Measurements from ENCODE around the gene PARD3. TPM values are rescaled to one million over a fixed set of nuclear protein-coding genes. Genes with fewer than 3 reads are reported as not detected.

PARD3 gene
- total RNA-seq, 1 donor from 2014 or later, result 1.7 TPM

DNA sequence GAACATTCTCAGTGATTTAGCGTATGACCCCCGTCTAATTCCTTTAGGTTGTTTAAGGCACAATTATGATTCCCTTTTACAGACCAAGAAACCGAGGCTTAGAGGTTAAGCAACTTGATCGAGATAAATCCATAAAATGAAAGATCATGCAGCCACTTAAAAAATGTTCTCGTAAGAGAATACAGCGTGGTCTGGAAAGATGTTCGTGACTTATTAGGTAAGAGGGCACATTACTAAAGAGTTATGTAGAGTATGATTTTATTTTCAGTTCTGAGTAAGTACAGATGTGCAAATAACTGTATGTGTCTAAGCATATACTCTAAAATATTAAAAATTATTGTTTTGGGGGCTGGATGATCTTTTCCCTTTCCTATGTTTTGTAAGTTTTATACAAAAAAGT is 575.1 kb downstream of the PARD3 start:
- H3K4me1 Mint-ChIP-seq (ENCODE audit: low read depth), result no peaks in the 10 kb centered on the region
- H3K27ac Mint-ChIP-seq, result no peak overlapping the region
- H3K36me3 Mint-ChIP-seq (ENCODE audit: low read depth), result no peaks in the 10 kb centered on the region
- no peak for DNase-seq (ENCODE audit: low spot score)
- intact Hi-C loops (cut with micrococcal nuclease), result no loop called here
- no peaks in the 10 kb centered on the region for H3K9me3 Mint-ChIP-seq
- H3K4me3 Mint-ChIP-seq, result no peak overlapping the region
- no peaks in the 10 kb centered on the region for H3K27me3 Mint-ChIP-seq (ENCODE audit: insufficient read depth)

- H3K4me3 Mint-ChIP-seq, result no peak overlapping the region
- H3K27me3 Mint-ChIP-seq (ENCODE audit: insufficient read depth), result no peaks in the 10 kb centered on the region
- no peaks in the 10 kb centered on the region for H3K36me3 Mint-ChIP-seq (ENCODE audit: low read depth)
- intact Hi-C loops (cut with micrococcal nuclease), result no loop called here
- no peaks in the 10 kb centered on the region for H3K4me1 Mint-ChIP-seq (ENCODE audit: low read depth)
- H3K9me3 Mint-ChIP-seq, result no peaks in the 10 kb centered on the region
- no peak overlapping the region for H3K27ac Mint-ChIP-seq
- no peak for DNase-seq (ENCODE audit: low spot score)
Measured at GRCh38 chr10:34237898-34238455, 577.1 kb downstream of the PARD3 start.

DNA sequence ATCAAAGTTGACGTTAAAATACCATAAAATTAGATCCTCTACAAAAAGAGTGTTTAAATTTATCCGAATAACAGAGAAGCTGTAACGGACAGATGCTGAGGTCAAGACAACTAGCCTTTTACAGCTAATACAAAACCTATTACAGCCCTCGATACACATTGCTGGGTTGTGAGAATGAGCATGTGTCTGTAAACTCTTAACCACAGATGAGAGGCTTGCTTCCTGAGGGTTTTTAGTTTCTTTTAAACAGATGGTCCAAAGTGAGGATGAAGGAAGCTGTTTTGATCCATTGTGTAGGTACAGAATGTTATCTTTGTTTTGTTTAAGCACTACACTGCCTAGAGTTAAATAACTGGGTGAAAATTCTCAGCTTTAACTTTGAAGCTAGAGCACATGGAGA is 578.2 kb downstream of the PARD3 start:
- intact Hi-C loops (cut with micrococcal nuclease), result no loop called here
- Mint-ChIP-seq H3K36me3 (ENCODE audit: low read depth) (no peaks in the 10 kb centered on the region), H3K4me1 (ENCODE audit: low read depth) (no peaks in the 10 kb centered on the region), H3K9me3 (no peaks in the 10 kb centered on the region), H3K27ac (no peak overlapping the region), H3K4me3 (no peak overlapping the region), H3K27me3 (ENCODE audit: insufficient read depth) (no peaks in the 10 kb centered on the region)
- DNase-seq (ENCODE audit: low spot score), result no peak

DNA sequence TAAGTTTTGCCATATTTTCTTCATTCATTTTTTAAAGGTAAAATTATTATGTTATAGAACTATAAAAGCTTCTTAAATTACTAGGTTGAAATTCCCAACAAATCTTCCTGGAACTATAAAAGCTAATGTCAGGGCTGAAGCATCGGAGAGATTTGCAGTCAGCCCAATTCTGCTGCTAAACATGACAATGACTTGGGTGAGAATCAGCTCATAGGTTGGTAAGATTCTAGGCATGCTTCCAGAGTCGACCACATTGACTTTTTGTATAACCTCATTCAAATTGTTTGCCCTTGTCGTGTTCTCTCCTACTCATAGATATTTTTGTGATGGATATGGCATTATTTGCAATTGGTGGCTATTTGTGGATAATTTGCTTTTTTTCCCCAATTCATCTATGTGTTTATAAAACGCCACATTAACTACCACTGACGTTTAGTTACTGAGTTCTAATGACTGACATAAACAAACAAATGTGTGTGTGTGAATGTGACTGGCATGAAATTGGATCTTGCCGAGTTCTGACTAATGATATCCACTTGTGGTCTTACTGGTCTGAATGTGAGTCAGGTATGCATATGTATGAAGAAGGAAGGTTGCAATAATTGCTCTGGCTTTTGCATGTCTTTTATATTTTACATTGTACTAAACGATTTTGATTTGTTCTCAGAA is 579.8 kb downstream of the PARD3 start:
- no peaks in the 10 kb centered on the region for H3K36me3 Mint-ChIP-seq (ENCODE audit: low read depth)
- no peak overlapping the region for H3K4me3 Mint-ChIP-seq
- intact Hi-C loops (cut with micrococcal nuclease), result no loop called here
- no peaks in the 10 kb centered on the region for H3K27me3 Mint-ChIP-seq (ENCODE audit: insufficient read depth)
- no peak for DNase-seq (ENCODE audit: low spot score)
- no peaks in the 10 kb centered on the region for H3K4me1 Mint-ChIP-seq (ENCODE audit: low read depth)
- no peaks in the 10 kb centered on the region for H3K9me3 Mint-ChIP-seq
- H3K27ac Mint-ChIP-seq, result no peak overlapping the region

- intact Hi-C loops (cut with micrococcal nuclease), result no loop called here
- H3K4me3 Mint-ChIP-seq, result no peak overlapping the region
- no peak for DNase-seq (ENCODE audit: low spot score)
- H3K9me3 Mint-ChIP-seq, result no peaks in the 10 kb centered on the region
- no peaks in the 10 kb centered on the region for H3K36me3 Mint-ChIP-seq (ENCODE audit: low read depth)
- H3K4me1 Mint-ChIP-seq (ENCODE audit: low read depth), result no peaks in the 10 kb centered on the region
- no peaks in the 10 kb centered on the region for H3K27me3 Mint-ChIP-seq (ENCODE audit: insufficient read depth)
- no peak overlapping the region for H3K27ac Mint-ChIP-seq
Measured at GRCh38 chr10:34232481-34232880, 582.6 kb downstream of the PARD3 start.

- Mint-ChIP-seq H3K27me3 (ENCODE audit: insufficient read depth) (no peaks in the 10 kb centered on the region), H3K36me3 (ENCODE audit: low read depth) (no peaks in the 10 kb centered on the region), H3K27ac (no peak overlapping the region), H3K4me1 (ENCODE audit: low read depth) (no peaks in the 10 kb centered on the region), H3K9me3 (no peaks in the 10 kb centered on the region), H3K4me3 (no peak overlapping the region)
- no peak for DNase-seq (ENCODE audit: low spot score)
- intact Hi-C loops (cut with micrococcal nuclease), result no loop called here
Measured at GRCh38 chr10:34231441-34232180, 583.5 kb downstream of the PARD3 start.

DNA sequence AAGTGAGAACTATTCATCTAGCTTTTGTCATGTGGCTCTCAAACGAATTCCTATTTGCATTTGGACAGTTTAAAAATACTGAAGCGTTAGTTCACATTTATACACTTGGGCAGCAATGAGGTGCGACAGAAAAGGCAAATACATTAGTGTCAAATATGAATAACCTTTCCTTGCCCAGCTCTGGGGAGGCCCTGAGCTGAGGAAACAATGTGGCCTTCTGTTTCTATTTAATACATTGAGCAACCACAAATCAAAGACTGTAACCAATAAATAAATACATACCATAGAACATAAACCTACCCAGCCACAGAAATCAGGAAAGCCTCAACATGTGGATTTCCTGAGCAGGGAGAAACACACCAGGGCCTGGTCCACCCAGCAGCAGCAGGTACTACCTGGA is 585.2 kb downstream of the PARD3 start:
- no peak overlapping the region for H3K4me3 Mint-ChIP-seq

GRCh38 chr10:34228066-34228465 is 587.0 kb downstream of the PARD3 start:
- Mint-ChIP-seq H3K4me3 (no peak overlapping the region), H3K27me3 (ENCODE audit: insufficient read depth) (no peaks in the 10 kb centered on the region), H3K36me3 (ENCODE audit: low read depth) (no peaks in the 10 kb centered on the region), H3K9me3 (no peaks in the 10 kb centered on the region), H3K4me1 (ENCODE audit: low read depth) (no peaks in the 10 kb centered on the region), H3K27ac (no peak overlapping the region)
- no peak for DNase-seq (ENCODE audit: low spot score)
- intact Hi-C loops (cut with micrococcal nuclease), result no loop called here

More for the DNA sequence above, 585.2 kb downstream of the PARD3 start:
- H3K27me3 Mint-ChIP-seq (ENCODE audit: insufficient read depth), result no peaks in the 10 kb centered on the region
- no peaks in the 10 kb centered on the region for H3K4me1 Mint-ChIP-seq (ENCODE audit: low read depth)
- intact Hi-C loops (cut with micrococcal nuclease), result no loop called here
- no peak overlapping the region for H3K27ac Mint-ChIP-seq
- H3K36me3 Mint-ChIP-seq (ENCODE audit: low read depth), result no peaks in the 10 kb centered on the region
- DNase-seq (ENCODE audit: low spot score), result no peak
- no peaks in the 10 kb centered on the region for H3K9me3 Mint-ChIP-seq

DNA sequence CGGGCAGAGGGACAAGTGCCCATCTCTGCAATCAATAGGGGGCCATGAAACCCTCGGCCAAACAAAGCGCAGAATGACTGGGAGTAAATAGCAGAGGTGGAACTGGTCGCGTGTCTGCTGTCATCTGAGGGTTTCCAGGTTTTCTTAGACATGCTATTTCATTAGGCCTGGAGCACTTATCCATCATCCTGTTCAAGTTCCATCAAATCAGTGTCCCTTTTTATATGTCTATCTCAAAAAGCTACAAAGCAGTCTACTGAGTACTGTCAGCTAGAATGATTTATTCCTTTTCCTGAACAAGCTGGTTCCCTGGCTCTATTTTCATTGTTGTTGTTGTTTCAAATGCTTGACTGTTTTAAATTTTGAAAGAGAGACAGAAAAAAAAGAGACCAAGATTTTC is 590.5 kb downstream of the PARD3 start:
- Mint-ChIP-seq H3K9me3 (no peaks in the 10 kb centered on the region), H3K27ac (no peak overlapping the region)

DNA sequence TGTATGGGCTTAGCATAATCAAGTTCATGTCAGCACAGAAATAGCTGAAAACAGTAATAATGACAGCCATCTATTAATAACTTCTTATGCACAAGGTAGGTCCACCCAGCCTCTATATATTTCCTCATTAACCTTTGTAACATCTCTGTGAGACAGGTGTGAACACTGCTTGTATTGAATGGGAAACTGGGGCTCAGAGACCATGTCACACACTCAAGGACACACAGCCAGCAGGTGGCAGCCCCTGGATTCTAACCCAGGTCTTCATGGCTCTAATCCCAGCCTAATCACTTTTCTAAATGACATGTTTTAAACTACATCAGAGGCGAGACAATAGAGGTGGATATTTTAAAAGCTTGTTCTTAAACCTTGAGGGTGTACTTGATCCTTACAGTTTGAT is 591.4 kb downstream of the PARD3 start:
- DNase-seq (ENCODE audit: low spot score), result no peak
- Mint-ChIP-seq H3K9me3 (no peaks in the 10 kb centered on the region), H3K4me1 (ENCODE audit: low read depth) (no peaks in the 10 kb centered on the region), H3K27ac (no peak overlapping the region), H3K27me3 (ENCODE audit: insufficient read depth) (peaks cover 2% of the 10 kb centered on the region), H3K36me3 (ENCODE audit: low read depth) (no peaks in the 10 kb centered on the region), H3K4me3 (no peak overlapping the region)
- intact Hi-C loops (cut with micrococcal nuclease), result no loop called here

More for the DNA sequence above, 590.5 kb downstream of the PARD3 start:
- no peaks in the 10 kb centered on the region for H3K36me3 Mint-ChIP-seq (ENCODE audit: low read depth)
- peaks cover 2% of the 10 kb centered on the region for H3K27me3 Mint-ChIP-seq (ENCODE audit: insufficient read depth)
- H3K4me1 Mint-ChIP-seq (ENCODE audit: low read depth), result no peaks in the 10 kb centered on the region
- no peak for DNase-seq (ENCODE audit: low spot score)
- H3K4me3 Mint-ChIP-seq, result no peak overlapping the region
- intact Hi-C loops (cut with micrococcal nuclease), result no loop called here

DNA sequence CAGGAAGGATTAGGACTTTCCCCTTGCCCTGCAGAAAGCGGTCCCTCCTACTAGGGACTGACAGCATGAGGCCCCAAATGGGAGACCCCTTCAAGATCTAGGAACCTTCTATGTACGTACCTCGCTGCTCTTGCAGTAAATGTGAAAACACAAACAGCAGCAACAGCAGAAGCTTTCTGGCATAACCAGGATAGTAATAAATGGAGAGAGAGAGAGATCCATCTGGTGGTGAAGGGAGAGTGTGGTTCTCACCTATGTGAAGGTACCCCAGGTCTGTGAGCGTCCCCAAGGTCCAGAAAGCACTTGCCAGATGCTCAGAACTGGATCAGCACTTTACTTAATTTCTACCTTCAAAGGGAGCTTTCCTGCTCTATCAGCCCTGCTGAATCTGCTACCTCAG is 592.7 kb downstream of the PARD3 start:
- Mint-ChIP-seq H3K27ac (no peak overlapping the region), H3K9me3 (no peaks in the 10 kb centered on the region), H3K36me3 (ENCODE audit: low read depth) (no peaks in the 10 kb centered on the region), H3K4me3 (no peak overlapping the region), H3K27me3 (ENCODE audit: insufficient read depth) (peaks cover 2% of the 10 kb centered on the region), H3K4me1 (ENCODE audit: low read depth) (no peaks in the 10 kb centered on the region)
- DNase-seq (ENCODE audit: low spot score), result no peak
- intact Hi-C loops (cut with micrococcal nuclease), result no loop called here

DNA sequence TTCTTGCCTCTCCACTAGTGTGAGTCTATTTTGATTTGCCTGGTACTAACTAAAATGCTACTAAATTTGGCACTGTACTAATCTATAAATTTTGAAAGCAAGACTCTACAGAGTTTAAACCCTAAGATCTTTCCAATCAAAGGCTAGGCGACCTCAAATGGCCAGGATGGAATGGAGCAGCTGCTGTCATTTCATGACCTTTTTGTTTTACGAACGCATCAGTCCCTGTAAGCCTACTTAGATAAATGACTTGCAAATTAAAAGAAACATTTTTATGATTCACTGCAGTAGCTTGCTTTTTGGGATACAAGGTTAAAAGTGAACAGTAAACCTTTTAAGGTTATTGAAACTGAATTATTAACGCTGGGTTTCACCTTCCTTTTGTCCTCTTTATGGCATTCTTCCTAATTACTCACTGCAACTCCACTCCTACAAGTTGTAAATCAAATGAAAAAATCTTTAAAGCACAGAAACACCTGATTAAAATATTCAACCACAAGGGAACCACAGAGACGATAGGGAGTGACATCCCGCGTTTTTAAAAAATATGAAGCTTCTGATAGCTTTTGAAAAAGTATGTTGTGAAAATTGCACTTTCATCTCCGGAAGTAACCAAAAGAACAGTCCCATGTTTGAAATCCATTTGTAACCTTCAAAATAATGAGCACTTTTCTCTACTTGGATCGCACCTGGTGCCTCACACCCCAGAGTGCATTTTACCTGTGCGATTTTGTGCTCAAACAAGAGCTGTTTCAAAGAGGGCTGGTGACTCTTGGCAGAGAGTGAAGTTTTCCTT is 595.1 kb downstream of the PARD3 start:
- Mint-ChIP-seq H3K27ac (no peak overlapping the region), H3K36me3 (ENCODE audit: low read depth) (no peaks in the 10 kb centered on the region), H3K27me3 (ENCODE audit: insufficient read depth) (peaks cover 2% of the 10 kb centered on the region), H3K4me3 (no peak overlapping the region), H3K9me3 (no peaks in the 10 kb centered on the region), H3K4me1 (ENCODE audit: low read depth) (no peaks in the 10 kb centered on the region)
- intact Hi-C loops (cut with micrococcal nuclease), result no loop called here
- no peak for DNase-seq (ENCODE audit: low spot score)

DNA sequence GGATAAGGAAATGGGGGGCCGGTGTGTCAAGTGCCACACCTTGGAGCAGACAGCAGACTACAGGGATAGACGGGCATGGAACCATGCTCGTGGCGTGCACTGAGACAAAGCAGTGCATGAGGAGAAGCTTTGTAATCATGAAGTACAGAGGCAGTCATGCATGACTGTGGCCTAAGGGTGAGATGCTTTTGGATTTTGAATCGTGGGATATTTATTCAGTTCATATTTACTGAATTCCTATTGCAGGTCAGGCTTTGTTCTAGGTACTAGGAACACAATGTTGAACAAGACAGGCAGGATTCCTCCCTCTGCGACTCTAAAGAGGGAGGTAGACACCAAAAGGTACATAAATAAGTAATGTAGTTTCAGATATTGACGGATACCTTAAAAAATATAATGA is 597.6 kb downstream of the PARD3 start:
- H3K4me3 Mint-ChIP-seq, result no peak overlapping the region
- DNase-seq (ENCODE audit: low spot score), result no peak
- H3K27ac Mint-ChIP-seq, result no peak overlapping the region
- intact Hi-C loops (cut with micrococcal nuclease), result no loop called here
- H3K4me1 Mint-ChIP-seq (ENCODE audit: low read depth), result no peaks in the 10 kb centered on the region
- H3K27me3 Mint-ChIP-seq (ENCODE audit: insufficient read depth), result peaks cover 2% of the 10 kb centered on the region
- H3K36me3 Mint-ChIP-seq (ENCODE audit: low read depth), result no peaks in the 10 kb centered on the region
- H3K9me3 Mint-ChIP-seq, result no peaks in the 10 kb centered on the region

All from activated T-helper 1 cell treated with anti-CD3 and anti-CD28 coated beads, Interleukin-12 subunit alpha, Interleukin-12 subunit beta, Interleukin-2, Interleukin-4 antibody, amounts not matched to agents 30 ng/mL and 10 ng/mL and 1 ng/mL, durations not matched to agents 14 hours and 24 hours and 36 hours (primary cell).